ENCODE data around the gene ENHO.

The ENHO gene

DNA sequence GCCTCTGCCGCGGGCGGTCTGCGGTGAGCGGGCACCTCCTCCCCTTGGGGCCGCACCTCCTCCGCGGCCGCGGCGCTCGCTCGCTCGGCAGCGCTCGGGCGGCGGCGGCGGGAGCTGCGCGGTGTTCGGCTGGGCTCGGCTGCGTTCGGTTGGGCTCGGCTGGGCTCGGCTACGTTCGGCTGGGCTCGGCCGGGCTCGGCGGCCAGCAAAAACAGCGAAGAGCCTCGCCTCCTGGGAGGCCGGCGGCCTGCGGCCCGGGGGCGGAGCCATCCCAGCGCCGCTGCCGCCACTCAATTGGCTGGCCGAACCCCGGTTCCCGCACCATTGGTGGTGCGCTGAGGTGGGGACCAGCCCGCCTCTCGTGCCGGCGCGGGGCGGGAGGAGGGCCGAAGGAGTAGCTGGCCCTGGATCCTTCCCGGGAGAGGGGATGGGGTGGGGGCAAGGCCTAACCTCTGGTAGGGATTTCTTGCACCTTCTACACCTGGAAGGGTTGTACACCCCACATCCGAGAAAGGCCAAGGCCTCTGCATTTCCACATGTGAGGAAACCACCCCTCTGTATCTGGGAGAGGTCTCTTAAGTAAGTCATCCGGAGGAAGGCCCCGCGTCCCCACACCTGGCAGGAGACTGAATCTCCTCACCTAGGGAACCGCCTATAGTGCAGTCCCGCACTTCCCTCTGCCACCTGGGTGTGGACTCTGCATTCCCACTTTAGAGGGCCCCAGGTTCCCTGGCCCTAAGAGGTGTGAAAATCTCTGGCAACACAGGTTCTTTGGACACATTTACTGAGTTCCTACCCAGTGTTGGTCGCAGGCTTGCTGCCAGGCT, at the start of gene ENHO:
Gene ENHO (minus strand): TSS at position 20 of the 827 bp plus-strand sequence. CDS start 1,295 bp downstream, outside the sequence.
- DNase-seq, result peak; percentile 91

DNA sequence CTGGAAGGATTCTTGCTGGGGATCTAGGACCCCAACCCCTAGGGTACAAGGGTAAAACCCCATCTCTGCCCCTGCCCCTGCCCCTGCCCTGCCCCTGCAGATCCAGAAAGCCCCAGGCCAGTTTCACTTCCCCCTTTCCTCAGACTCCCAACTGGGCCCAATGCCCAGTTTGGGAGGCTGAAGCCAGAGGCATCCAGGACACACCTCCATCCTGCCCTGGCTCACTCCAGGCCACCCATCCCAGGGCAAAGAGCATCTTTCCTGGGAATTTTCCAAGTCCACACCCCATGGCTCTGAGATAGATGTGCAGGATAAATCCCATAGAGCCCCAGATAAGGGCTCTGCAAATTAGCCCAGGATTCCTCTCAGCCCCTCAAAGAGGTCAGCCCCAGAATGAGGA, 49.3 kb upstream of the ENHO start:
- no peak for DNase-seq

DNA sequence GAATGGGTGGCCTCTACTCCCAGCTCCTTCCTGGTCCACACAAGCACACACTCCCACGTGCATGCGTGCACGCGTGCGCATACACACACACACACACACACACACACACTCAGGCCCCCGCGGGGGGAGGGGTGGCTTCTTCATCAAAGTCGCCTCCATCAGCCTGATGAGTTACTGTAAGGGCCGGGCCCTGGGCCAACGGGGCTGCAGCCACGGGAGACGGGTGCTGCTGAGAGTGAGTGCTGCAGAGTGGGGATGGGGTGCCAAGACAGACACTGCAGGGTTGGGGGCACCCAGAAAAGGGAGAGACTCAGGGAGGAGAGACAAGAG, 48.7 kb upstream of the ENHO start:
- no peak for DNase-seq

DNA sequence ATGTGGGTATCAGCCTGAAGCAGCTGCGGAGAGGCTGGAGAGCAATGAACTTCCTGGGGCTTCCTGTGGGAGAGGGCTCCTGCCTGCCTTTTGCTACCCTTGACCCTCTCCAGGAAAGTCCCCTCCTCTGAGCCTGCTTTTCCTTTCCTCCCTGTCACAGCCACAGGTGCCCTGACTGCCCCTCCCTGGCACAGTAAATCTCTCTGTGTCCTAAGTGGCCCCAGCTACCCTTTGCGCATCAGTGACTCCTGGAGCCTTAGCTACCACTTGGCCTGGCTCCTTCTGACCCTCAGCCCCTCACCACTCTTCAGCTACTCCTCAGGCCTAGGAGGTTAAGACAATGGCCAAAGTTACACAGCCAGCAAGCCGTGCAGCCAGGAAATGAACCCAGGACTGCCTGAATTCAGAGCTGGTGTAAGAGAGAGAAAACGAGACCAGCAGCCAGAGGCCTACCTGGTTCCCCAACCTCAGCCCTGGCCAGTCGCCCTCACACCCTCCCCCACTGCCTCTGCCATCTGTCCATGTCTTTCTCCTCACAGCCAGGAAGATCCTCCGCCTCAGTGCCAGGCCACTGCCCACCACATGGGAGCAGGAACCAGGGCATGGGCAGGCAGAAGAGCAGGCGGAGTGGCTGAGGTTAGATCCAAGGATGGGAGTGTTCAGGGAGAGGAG, 48.2 kb upstream of the ENHO start:
- no peak for DNase-seq

DNA sequence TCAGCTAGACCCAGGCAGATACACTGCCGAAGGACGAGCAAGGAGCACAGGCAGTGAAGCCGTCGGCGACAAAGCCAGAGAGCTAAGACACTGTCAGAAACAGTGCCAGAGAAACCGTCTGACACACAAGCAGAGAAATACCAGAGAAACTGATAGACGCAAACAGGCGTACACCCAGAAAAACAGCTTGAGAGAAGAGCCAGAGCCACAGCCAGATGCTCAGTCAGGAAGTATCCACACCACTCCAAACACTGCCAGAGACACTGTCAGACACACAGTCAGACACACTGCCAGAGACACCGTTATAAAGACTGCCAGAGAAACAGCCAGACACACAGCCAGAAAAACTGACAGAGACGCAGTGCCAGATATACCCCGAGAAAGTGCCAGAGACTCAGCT, 47.6 kb upstream of the ENHO start:
- no peak for DNase-seq

DNA sequence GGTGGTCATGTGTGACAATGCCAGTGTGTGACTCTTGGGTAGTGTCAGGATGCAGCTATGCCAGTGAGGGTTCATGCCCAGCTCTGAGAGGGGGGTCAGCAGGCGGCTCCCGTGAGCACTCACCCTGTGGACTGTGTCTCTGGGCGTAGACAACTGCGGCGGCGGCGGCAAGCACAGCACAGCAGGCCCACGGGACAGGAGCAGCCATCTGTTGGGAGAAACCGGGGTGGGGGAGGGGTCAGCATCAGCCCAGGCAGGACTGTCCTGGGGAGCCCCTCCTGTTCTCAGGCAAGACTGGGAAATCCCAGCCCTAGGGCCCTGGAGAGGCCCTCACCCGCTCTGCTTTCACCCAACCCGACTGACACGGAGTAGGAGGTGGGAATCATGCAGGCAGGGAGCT, 46.0 kb upstream of the ENHO start:
- no peak for DNase-seq

DNA sequence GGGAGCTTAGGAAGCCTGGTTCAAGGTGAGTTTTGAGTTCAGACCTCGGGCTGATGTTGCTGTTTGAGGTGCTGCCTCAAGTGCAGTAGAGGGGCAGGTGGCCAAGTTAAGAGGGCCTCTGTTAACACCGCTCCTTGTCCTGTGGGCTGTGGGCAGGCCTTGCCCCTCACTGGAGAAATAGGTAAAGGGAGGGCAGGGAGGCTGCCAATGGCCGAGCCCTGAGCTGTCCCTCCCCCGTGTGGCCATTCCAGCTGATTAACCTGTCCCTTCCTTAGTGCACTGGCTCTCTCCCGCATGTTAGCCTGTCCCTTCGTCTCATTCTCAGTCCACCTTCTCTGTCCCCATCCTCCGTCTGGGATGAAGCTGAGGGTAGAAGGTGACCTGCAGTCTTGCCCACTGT, 45.3 kb upstream of the ENHO start:
- no peak for DNase-seq

DNA sequence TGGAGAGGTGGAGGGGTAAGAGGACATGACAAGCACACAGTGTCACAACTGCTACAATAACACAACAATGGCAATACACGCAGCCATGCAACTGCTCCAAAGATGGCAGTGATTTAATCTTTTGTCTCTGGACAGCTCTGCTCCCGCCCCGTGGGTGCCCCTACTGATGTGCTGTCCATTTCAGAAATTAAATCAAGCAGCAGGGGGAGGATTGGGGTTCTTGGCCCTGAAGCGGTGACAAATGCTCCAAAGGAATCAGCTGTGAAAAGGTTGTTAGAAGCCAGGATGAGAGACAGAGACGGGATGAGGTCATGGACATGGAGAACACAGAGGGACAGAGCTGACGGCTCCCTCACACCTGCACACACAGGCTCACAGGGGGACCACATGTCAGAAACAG, 44.2 kb upstream of the ENHO start:
- DNase-seq, result no peak

DNA sequence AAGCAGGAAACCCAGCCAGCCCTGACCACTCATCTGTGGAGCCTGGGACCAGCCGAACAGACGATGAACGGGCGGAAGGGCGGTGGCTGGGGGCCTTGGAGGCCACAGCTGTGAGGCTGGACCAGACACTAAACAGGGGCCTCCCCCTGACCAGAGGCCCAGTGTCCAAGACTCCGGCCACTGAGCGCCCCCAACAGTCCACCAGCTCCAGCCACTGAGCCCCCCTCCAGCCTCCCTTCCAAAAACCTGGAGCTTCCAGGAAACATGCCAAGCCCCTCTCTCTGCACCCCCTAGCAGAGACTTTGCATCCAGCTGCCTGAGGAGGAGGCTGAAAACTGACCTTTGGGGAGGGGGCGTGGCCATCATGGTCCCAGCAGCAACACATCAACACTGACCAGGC, 43.5 kb upstream of the ENHO start:
- no peak for DNase-seq

DNA sequence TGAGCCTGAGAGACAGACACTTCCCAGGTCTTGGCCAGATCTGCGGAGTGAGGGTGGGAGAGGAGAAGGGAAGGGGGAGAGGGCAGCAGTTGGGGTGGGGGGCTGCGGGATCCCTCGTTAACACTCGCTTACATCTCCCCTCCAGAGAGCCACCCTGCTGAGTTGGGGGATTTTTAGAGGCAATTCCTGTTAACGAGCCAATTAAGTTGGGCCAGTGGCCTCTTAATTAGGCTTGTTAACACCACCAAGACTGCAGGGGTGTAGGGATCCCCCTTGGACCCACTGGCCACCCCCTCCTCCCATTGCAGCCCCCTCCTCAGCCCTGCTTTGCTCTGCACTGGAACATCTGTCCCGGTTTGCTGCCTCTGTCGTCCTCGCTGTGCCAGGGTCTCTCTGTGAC, 43.1 kb upstream of the ENHO start:
- DNase-seq, result no peak

DNA sequence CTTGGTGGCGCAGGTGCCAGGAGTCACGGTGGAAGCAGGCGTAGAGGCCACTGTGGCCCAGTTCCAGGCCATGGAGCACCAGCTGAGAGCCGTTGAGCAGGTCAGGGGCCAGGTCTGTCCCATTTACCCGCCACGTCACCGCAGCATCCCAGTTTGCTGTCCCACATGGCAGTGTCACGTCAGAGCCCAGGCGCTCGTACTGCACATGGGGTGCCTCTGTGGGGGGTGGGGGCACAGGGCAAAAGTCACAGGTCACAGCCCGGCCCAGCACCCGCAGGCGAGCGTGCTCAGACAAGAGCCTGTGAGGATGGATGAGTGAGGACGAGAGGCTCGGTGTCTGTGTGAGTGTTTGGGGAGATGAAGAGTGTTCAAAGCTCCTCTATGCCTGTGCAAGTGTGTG, 41.8 kb upstream of the ENHO start:
- DNase-seq, result no peak

DNA sequence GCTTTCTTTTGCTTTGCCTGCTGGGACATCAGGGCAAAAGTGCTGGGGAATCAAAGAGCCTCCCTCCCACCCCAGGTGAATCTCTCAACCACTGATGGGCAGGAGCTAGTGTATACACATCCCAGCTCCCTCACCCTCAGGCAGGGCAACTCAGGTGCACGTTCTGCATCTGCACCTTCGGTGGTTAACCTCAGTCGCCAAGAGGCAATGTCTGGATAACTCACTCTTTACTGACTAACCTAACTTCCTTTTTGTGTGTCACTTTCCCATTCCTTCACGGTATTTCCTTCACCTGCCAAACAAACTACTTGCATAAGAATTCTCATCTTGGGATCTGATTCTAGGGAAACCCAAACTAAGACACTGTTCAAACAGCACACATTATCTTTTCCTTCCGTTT, 40.5 kb upstream of the ENHO start:
- DNase-seq, result no peak

DNA sequence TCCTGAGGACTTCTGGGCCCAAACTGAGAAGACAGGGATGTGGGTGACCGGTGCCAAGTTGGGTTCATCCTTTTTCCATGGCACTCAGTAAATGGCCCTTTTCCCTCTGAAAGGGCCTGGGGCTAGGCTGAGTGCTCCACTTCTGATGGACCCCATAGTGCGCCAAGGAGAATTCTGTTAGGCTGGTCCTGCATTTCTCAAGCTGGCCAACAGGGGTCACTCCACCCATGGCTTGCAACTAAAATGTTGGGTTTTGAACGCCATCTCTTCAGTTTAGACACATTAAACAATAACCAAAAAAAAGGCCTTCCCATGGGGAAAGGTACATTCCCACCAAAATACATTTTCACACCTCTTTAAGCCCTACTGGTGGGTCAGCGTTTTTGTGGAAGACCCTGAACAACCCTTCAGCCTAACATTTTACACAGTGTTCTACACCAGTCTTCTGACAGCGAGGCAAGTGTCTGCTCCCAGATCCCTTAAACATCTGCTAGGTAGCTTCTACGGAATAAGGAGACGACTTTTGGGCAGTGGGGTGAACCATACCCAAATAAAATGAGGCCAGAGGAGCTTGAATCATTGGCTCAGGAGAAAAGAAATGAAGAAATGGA, 39.5 kb upstream of the ENHO start:
- DNase-seq, result peak; percentile 39

DNA sequence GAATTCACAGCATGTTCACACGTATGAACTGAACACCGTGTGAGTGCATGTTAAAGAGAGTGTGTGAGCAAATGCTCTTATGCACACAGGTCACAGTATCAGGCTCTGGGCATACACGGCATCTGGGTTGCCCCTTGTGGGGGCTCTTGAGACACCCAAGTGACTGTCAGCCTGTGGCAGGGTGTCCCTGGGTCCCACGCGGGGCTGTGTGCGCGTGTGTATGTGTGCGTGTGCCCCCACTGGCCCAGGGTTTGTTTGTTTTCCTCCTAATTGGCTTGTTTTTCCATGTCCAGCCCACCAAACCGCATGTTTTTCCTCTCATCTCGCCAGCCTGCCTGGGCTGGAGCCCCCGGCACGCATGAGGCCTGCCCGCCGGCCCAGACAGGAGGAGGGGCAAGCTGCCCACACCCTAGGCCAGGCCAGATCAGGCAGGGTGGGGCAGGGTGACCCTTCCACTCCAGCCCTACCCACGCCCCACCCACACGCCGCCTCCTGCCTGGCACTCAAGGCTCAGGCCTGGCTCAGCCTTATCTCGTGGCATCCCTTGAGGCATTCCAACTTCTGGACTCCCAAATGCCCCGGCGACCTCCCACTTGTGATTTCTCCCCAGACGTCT, 37.9 kb upstream of the ENHO start:
- no peak for DNase-seq

DNA sequence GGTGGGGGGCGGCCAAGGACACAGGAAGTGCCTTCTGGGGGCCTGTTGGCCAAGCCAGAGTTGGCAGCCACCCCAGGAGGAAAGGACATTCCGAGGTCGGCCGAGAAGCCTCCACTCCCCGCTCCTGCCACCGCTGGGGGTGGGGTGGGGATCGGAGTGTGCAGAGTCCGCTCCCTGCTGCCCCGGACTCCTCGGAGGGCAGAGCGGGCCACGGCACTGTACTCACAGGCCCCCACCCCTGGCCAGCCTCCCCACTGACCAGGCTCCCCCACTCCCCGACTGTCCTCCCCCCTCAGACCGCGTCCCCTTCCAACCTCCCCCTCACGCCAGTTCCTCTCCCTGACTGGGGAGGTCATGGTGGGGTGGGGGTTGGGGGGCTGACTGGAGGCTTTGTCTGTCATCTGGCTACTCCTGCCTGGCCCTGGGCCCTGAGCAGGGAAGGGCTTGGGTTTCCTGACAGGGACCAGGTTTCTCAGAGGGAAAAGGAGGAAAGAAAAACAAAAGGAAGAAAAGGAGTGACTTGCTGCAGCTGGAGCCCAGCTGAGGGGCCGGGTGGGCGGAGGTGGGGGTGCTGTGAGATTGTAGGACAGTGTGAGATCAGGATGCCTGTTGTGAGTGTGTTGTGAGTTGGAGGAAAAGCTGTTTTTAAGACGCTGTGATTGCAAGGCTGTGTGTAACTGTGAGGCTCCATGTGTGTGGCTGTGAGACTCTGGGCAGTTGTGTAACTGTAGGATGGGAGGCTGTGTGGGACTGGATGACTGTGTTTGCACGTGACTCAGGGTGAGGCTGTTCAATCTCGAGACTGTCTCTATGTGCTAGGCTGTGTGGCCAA, 37.0 kb upstream of the ENHO start:
- peak; percentile 14 for DNase-seq

DNA sequence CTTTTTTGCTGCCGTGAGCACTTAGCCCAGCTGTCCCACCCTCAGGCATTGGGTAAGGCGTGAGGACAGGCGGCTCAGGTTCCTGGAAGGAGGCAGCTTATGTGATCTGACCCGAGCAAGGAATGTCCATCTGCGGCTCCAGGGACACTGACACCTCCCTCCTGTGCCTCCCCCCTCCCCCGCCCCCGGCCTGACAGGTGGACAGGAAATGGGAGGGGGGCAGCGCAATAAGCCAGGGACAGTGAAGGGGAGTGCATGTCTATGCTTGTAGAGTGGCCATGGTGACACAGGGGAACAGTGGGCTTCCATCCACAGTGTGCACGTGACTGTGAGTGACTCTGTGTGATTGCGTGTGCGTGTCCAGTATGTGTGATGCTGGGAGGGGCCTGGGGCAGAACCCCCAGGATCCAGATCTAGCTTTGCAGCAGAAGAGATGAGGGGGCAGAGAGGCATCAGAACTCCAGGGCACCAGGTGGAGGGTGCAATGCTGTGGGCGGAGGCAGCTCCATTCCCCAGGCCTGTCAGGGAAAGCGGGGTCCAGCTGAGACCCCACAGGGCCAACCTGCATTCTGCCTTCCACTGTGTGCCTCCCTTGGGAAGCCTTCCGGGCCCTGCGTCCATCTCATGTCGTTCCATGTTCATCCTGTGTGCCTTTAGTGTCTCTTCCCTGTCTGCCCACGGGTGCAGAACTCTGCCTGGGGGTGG, 36.3 kb upstream of the ENHO start:
- no peak for DNase-seq

DNA sequence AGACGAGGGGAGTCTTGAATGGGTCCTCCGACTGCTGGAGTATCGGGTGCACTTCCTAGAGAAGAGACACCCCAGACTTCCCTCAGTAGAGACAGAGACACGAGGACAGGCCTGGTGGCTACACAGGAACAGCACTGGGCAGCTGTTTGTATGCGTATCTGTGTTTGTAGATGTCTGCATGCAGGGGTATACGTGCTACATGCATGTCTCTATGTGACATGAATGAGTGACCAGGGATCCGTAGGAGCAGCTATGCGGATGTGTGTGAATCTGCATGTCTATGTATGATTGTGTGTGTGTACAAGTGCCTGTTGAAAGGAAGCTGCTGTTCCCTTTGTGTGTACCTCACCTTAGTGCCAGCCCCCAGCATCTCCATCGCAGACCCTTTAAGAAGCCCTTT, 35.6 kb upstream of the ENHO start:
- DNase-seq, result no peak

DNA sequence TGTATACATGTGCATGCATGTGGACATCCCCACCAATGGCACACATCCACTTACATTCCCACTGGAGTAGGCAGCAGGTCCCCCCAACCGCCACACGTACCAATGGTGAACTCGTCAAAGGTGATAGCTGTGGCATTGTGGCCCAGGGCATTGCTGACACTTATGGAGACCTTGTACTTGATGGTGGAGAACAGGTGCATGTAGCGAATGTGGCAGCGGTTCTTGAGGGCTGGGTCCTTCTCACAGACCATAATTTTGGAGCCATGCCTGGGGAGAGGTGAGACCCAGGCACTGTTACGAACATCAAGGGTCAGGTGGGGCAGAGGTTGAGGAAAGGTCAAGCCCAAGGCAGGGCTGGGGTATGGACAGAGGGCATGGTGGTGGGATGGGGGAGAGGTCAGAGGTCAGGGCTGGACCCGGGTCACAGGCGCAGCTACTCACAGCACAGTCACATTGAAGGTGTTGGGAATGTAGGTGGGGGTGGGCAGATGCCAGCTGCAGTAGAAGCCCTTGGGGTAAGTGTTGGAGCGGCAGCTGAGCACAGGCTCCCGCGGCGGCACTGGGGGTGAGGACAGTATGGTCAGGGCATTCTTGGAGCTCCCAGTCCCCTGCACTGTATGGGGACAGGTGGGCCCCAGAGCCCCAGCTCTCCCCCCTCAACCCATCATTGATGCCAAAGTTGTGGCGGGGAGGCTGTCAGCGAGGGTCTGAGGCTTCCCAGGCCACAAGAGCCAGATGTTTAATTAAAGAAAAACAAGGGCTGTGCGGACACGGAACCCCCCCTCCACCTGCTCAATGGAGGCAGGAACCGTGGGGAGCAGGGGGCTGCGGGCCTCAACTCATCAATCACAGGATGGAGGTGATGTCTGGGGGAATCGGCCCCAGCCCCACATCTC, 34.9 kb upstream of the ENHO start:
- DNase-seq, result no peak

DNA sequence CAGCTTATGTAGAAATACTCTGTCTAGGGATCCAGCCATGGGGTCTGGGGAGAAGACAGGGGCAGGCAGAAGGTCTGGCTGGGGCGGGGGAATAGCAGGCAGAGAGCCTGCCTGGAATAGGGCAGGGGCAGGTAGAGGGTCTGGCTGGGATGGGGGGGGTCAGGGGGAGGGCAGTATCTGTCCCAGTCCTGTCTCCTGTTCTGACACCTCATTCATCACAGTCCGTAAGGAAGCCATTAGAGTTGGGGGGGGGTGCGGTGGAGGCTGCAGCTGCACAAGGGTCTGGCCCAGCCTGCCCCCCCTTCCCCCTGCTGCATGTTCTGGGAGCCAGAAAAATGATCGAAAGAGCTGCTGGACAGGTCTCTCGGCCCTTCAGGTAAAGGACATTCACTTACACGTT, 34.2 kb upstream of the ENHO start:
- DNase-seq, result no peak

DNA sequence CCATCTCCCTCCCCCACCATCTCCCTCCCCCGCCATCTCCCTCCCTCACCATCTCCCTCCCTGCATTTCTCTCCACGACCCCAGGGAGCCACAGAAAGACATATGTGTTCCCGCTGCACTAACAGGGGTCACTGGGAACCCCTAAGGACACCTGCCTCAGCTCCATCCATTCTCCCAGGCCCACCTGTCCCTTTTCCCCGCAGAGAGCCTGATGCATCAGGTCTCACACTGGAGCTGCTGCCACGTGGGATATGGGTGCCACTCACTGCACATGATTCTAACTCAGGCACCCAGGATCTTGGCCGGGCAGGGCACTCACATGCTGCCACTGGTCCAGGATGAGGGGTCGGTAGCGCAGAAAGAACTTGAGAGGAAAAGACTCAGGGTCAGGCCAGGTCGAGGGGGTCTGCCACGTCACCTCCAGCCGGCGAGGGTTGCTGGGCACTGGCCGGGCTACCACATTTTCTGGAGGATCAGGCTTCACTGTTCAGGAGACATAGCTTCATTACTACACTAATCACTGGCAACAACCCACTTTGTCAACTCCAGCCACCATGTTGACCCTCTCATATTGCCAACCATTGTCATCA, 33.2 kb upstream of the ENHO start:
- no peak for DNase-seq

DNA sequence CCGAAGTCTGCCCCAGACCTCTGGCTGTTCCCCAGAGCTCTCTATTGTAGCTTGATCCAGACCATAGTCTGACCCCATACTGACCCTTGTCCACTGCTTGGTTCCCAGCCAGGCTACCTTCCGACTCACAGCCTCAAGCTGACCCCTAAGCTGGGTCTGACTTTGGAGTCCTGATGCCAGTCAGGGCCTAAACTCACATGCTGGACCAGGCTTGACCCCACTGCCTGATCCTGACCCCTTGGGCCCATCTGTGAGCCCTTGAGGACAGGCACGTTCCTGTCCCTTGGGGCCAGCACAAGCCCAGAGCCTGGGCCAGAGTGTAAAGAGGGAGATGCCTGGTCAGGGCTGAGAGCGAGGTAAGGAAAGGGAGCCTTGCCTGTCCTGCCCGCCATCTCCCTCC, 32.7 kb upstream of the ENHO start:
- DNase-seq, result no peak

Measured in hematopoietic multipotent progenitor cell treated with erythropoietin and hydrocortisone succinate and interleukin-3 and kit ligand, for 6 days (in vitro differentiated cells).